K562 (cell line): ENCODE measurements around the gene RPL35. TPM values are rescaled to one million over a fixed set of nuclear protein-coding genes. Genes with fewer than 3 reads are reported as not detected.

Experiments
- ATAC-seq: fragments of 200-7000 bp; cut with Tn5 transposase; 3 replicates; pipeline ENCODE4 v1.9.1; 2020; ENCODE audit warnings: moderate library complexity
- BruUV-seq: library from RNA; stranded (reverse); fragments of 400-500 nt; replicated peaks from 2 replicates; lab custom pipeline; 2021; lab: Mats Ljungman, UMichigan
- CTCF ChIA-PET: fragments of 300-600 bp; formaldehyde crosslinking; extraction: SDS; loops from one replicate; lab custom pipeline; 2021; ENCODE audit warnings: low intra/inter-chr PET ratio; lab: Yijun Ruan, JAX
- POLR2A ChIA-PET: fragments of 300-600, 350-650 bp; sonication (Branson Sonifier 250); formaldehyde crosslinking; extraction: SDS; loops from one replicate; lab custom pipeline; 2021; ENCODE audit warnings: antibody characterized with exemption, inconsistent platforms; lab: Yijun Ruan, JAX
- DNase-seq, 4 experiments: peaks; one replicate each; pipeline versions ENCODE4 v3.0.0 to v3.0.0-alpha.2; 2011 to 2018; ENCODE audit warnings: low spot score in 3 of 4, mixed read lengths in 3 of 4; ENCODE audit errors: extremely low read depth in 1 of 4
- FAIRE-seq: peaks from 2 replicates; lab custom pipeline; 2011; peaks lifted over from hg19 to GRCh38; lab: Jason Lieb, UNC
- H2AFZ ChIP-seq: 2 replicates; pipeline ENCODE4 v1.6.0; 2011; ENCODE audit warnings: low read depth, low read length, control low read depth, inconsistent platforms
- H3K27ac ChIP-seq: fragments of 200-600 bp; 3 replicates; pipeline ENCODE4 v1.8.0; 2011; ENCODE audit warnings: low read depth, mild to moderate bottlenecking, control low read depth, inconsistent platforms, low read length, moderate library complexity, mixed read lengths; ENCODE audit errors: extremely low read depth
- H3K27me3 ChIP-seq, 2 experiments: fragments of 300-600 bp in 1 of 2; 2 replicates in 1 of 2; 3 replicates in 1 of 2; pipeline versions ENCODE4 v1.6.0 to v1.8.0; 2011; ENCODE audit warnings: inconsistent platforms in 2 of 2, low read length in 2 of 2, mild to moderate bottlenecking in 1 of 2, mixed read lengths in 1 of 2, moderate library complexity in 1 of 2; ENCODE audit not compliant: control insufficient read depth in 2 of 2, insufficient read depth in 2 of 2
- H3K36me3 ChIP-seq: fragments of 300-600 bp; 3 replicates; pipeline ENCODE4 v1.8.0; 2011; ENCODE audit warnings: mild to moderate bottlenecking, low read length, inconsistent platforms; ENCODE audit not compliant: control insufficient read depth, insufficient read depth
- H3K4me1 ChIP-seq, 2 experiments: fragments of 200-600 bp in 1 of 2; replicated peaks in 1 of 2; 2 replicates in 1 of 2; 3 replicates in 1 of 2; pipeline versions ENCODE4 v1.5.1 to v1.8.0; 2011; ENCODE audit warnings: inconsistent platforms in 2 of 2, low read length in 2 of 2, mild to moderate bottlenecking in 1 of 2, mixed read lengths in 1 of 2, moderate library complexity in 1 of 2; ENCODE audit not compliant: control insufficient read depth in 2 of 2, insufficient read depth in 2 of 2
- H3K4me2 ChIP-seq: 2 replicates; pipeline ENCODE4 v1.6.1; 2011; ENCODE audit warnings: low read length, control low read depth, inconsistent platforms, mixed read lengths; ENCODE audit not compliant: insufficient read depth
- H3K4me3 ChIP-seq: fragments of 200-600 bp; sonication (generic), shearing (Covaris generic); 2 replicates; pipeline ENCODE4 v1.5.1; 2016; ENCODE audit warnings: control low read depth, inconsistent platforms
- H3K79me2 ChIP-seq: fragments of 200-600 bp; 3 replicates; pipeline ENCODE4 v1.8.0; 2011; ENCODE audit warnings: low read length, inconsistent platforms; ENCODE audit not compliant: control insufficient read depth, insufficient read depth
- H3K9ac ChIP-seq, 2 experiments: 2 replicates each; pipeline versions ENCODE4 v1.6.0 to v1.6.1; 2011; ENCODE audit warnings: low read depth in 2 of 2, low read length in 2 of 2, control low read depth in 1 of 2, inconsistent platforms in 1 of 2, mild to moderate bottlenecking in 1 of 2, mixed read lengths in 1 of 2; ENCODE audit not compliant: insufficient read depth in 1 of 2
- H3K9me1 ChIP-seq: one replicate; pipeline ENCODE4 v1.6.0; 2011; ENCODE audit warnings: inconsistent platforms, mild to moderate bottlenecking, low read length, moderate library complexity; ENCODE audit not compliant: control insufficient read depth, insufficient read depth
- H3K9me3 ChIP-seq: replicated peaks from 2 replicates; pipeline ENCODE4 v1.5.1; 2011; ENCODE audit warnings: low read depth, low read length, inconsistent platforms; ENCODE audit not compliant: control insufficient read depth, insufficient read depth
- H4K20me1 ChIP-seq: replicated peaks from 2 replicates; pipeline ENCODE4 v1.6.1; 2011; ENCODE audit warnings: low read length, inconsistent platforms, mixed read lengths; ENCODE audit not compliant: control insufficient read depth, insufficient read depth
- GTF2E2 ChIP-seq: fragments of 200-800 bp; sonication (Bioruptor generic); IDR thresholded peaks from 2 replicates; pipeline ENCODE4 v1.6.1; 2016; ENCODE audit warnings: missing genetic modification characterization, missing compliant biosample characterization
- HNRNPK ChIP-seq: fragments of 200-400 bp; formaldehyde crosslinking; IDR thresholded peaks from one replicate; pipeline ENCODE4 v1.6.1; 2018; ENCODE audit warnings: mild to moderate bottlenecking, low read depth, low read length; ENCODE audit not compliant: poor library complexity, severe bottlenecking
- MTA2 ChIP-seq: fragments of 450-650 bp; IDR thresholded peaks from 2 replicates; pipeline ENCODE4 v1.6.1; 2016; ENCODE audit warnings: low read depth
- STAT5A ChIP-seq: IDR thresholded peaks from 2 replicates; pipeline ENCODE4 v1.6.1; 2012; ENCODE audit warnings: low read length, inconsistent platforms, borderline replicate concordance
- TRIM28 ChIP-seq: fragments of 450-650 bp; IDR thresholded peaks from 2 replicates; pipeline ENCODE4 v1.6.1; 2017
- WHSC1 ChIP-seq: IDR thresholded peaks from one replicate; pipeline ENCODE4 v1.6.1; 2012; ENCODE audit warnings: low read length, control low read depth, inconsistent platforms
- ZNF79 ChIP-seq: fragments of 250-450 bp; sonication (Bioruptor Pico); IDR thresholded peaks from 2 replicates; pipeline ENCODE4 v1.4.0; 2020; ENCODE audit warnings: low read depth, mild to moderate bottlenecking, moderate library complexity
- WGBS: fragments of 100-300 bp; shearing (Covaris generic); methylation state at CpG from one replicate; pipeline ENCODE4 v1.1.6; 2016; ENCODE audit warnings: low coverage, mixed read lengths; ENCODE audit not compliant: insufficient coverage; ENCODE audit errors: missing lambda C conversion rate; 5-methylcytosine and 5-hydroxymethylcytosine counted together
- in situ Hi-C: fragments of 300-500 bp; cut with MboI; formaldehyde crosslinking; loops from 4 replicates; pipeline ENCODE4 v1.15.0; 2018; ENCODE audit warnings: inconsistent platforms, mixed read lengths
- intact Hi-C: fragments of 100-400 bp; cut with micrococcal nuclease; formaldehyde crosslinking; loops from 2 replicates; pipeline ENCODE4 v1.14.2; 2022
- polyA plus RNA-seq, 8 experiments: library from polyadenylated mRNA; depleted of rRNA in 4 of 8; stranded (reverse) in 5 of 8; unstranded in 3 of 8; fragments of >200 nt; fragmentation: Nextera tagmentation in 2 of 8; fragmentation: Illumina TruSeq in 1 of 8; extraction: Ambion mirVana in 2 of 8; extraction: Trizol in 1 of 8; gene quantifications; 2 replicates each; pipeline versions ENCODE4 v1.2.1 to v1.2.3, GENCODE V29; 2011 to 2014; ENCODE audit warnings: inconsistent platforms in 1 of 8, missing spikeins in 1 of 8
- total RNA-seq, 7 experiments: library from RNA; depleted of rRNA in 6 of 7; stranded (reverse); fragments of >200 nt in 6 of 7; fragmentation: Illumina TruSeq in 2 of 7; extraction: Trizol in 2 of 7; gene quantifications; 2 replicates each; pipeline versions ENCODE4 v1.2.1 to v1.2.3, GENCODE V29; 2011 to 2021; ENCODE audit warnings: low replicate concordance in 1 of 7
- TF ChIP-seq, protein P1 (sequence below): fragments of 250-450 bp; sonication (Bioruptor Pico); IDR thresholded peaks from 2 replicates; pipeline ENCODE4 v1.4.0; 2020; ENCODE audit warnings: mild to moderate bottlenecking, moderate library complexity

Gene RPL35
- total and polyA plus RNA-seq, 9 of the 15 experiments (the other 6 are each of a cell fraction or from before 2014, with no cell fraction given), result 1,755 to 5,101 (median 3,405) TPM

DNA sequence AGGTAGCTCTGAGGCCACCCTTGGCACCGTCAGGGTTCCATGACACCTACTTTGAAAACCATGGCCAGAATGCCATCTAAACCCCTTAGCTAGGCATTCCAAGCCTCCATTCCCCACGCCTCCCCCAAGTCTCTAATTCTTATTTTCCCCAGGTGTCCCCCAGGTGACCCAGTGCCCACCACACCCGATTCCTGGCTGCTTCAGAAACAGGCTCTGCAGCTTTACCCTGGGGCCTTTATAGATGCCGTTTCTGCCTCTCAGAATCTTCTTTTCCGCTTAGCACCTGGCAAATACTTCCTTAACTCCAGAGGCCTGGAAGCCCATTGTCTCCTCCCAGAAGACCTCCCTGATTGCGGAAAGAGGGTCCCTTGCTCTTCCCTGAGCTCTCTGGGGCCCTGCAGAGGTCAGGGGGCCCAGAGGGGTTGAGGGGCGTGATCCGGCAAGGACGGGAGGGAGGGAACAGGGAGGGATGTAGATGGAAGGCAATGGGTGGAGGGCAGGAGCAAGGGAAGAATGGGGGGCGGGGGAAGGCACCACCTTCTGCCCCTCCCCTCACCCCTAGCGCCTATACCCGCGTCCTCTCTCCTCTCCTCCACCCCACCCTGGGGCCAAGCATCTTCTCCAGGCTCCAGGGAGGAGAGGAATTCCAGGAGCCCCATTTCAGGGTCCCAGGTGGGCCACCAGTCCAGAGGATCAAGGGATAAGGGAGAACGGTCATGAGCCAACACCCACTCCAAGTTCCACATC is 20.5 kb downstream of the RPL35 start:
- WGBS, result 42% methylated on average over 8 of the region's 14 CpGs
- TF ChIP-seq GTF2E2 (tag), result no peak
- TF ChIP-seq HNRNPK, result no peak
- TF ChIP-seq, protein P1, sequence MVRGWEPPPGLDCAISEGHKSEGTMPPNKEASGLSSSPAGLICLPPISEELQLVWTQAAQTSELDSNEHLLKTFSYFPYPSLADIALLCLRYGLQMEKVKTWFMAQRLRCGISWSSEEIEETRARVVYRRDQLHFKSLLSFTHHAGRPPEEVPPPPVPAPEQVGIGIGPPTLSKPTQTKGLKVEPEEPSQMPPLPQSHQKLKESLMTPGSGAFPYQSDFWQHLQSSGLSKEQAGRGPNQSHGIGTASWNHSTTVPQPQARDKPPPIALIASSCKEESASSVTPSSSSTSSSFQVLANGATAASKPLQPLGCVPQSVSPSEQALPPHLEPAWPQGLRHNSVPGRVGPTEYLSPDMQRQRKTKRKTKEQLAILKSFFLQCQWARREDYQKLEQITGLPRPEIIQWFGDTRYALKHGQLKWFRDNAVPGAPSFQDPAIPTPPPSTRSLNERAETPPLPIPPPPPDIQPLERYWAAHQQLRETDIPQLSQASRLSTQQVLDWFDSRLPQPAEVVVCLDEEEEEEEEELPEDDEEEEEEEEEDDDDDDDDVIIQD, result no peak
- TF ChIP-seq WHSC1, result no peak
- no peak for TF ChIP-seq TRIM28
- no peak for TF ChIP-seq ZNF79 (CRISPR knock-in tag)
- no peak for TF ChIP-seq STAT5A
- no peak for TF ChIP-seq MTA2
- Histone ChIP-seq H4K20me1 (no peaks in the 10 kb centered on the region), H3K79me2 (no peaks in the 10 kb centered on the region), H3K9me1 (no peaks in the 10 kb centered on the region), H3K4me2 (no peak overlapping the region), H3K36me3 (no peaks in the 10 kb centered on the region), H3K27me3 (no peaks in the 10 kb centered on the region), H3K9me3 (no peaks in the 10 kb centered on the region), H3K4me1 (peaks cover 0 to 20% of the 10 kb centered on the region in 2 experiments; a peak in 2 of 5 replicates), H3K4me3 (no peak overlapping the region), H3K9ac (peak overlapping the region in 1 of 2 experiments; percentile 35; a peak in 1 of 4 replicates), H3K27ac (no peak overlapping the region), H2AFZ (no peak overlapping the region)
- ChIA-PET POLR2A (interaction anchor here (0.6 to 0.9 kb wide), 2 partner anchors 9 to 271 kb away, joined by 4 to 5 read pairs; no protein-coding TSS in a partner anchor), CTCF (interaction anchor here (0.6 kb wide), 1 partner anchor 51 kb away, joined by 4 read pairs; no protein-coding TSS in a partner anchor)
- no peak for FAIRE-seq
- in situ Hi-C loops, result loop anchor here (5.0 to 10.0 kb wide), 2 partner anchors 46 to 219 kb away; no protein-coding TSS in a partner anchor
- intact Hi-C loops, result no loop called here
- BruUV-seq, result no TSS peak
- ATAC-seq, result no peak
- no peak for DNase-seq
